GM12874 (cell line): ENCODE results near the gene NEDD9.

Experiments
- TF ChIP-seq, protein P1 (sequence below): IDR thresholded peaks from 2 replicates; pipeline ENCODE4 v1.5.1; 2011; ENCODE audit warnings: low read depth, mild to moderate bottlenecking, control low read depth, low read length, moderate library complexity; ENCODE audit not compliant: insufficient read depth

NEDD9 gene

DNA sequence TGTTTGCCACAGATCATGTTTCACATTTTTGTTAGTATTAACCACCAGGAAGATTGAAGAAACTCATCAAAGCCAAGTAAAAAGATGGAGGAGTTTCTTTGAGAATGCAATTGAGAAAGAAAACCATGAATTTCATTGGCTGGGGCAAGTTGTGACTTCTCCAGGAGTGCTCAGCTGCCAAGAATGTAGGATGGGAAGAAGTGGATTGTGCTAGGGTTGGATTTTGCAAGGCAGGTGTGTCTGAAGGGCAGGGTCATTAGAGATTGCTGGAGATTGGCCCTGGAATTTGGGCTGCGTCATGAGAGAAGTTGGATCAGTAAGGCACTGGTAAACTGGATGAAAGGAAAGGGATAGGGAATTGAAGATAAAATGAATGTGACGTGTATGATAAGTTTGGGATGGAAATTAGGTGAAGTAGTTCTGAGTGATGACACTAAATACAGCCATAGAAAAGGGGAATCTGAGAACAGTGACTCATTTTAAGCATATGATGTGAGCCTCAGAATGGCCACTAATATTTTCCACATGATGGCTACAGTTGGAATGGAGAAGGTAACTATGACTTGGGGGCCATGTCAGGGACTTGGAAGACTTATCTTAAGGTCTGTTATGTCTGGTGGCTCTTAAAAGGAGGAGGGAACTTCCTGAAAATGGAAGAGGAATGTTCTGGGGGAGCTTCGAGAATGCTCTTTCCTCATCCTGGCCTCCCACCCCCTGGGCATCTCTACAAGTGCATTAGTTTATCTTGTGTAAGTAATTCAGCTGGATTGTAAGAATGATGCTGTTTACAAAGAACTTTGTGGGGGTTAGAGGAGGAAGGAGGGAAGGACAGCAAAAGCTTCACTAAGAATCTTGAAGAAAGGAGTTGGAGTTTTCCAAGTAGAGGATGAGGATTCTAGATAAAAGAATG is 93.2 kb downstream of the NEDD9 start:
- TF ChIP-seq, protein P1, sequence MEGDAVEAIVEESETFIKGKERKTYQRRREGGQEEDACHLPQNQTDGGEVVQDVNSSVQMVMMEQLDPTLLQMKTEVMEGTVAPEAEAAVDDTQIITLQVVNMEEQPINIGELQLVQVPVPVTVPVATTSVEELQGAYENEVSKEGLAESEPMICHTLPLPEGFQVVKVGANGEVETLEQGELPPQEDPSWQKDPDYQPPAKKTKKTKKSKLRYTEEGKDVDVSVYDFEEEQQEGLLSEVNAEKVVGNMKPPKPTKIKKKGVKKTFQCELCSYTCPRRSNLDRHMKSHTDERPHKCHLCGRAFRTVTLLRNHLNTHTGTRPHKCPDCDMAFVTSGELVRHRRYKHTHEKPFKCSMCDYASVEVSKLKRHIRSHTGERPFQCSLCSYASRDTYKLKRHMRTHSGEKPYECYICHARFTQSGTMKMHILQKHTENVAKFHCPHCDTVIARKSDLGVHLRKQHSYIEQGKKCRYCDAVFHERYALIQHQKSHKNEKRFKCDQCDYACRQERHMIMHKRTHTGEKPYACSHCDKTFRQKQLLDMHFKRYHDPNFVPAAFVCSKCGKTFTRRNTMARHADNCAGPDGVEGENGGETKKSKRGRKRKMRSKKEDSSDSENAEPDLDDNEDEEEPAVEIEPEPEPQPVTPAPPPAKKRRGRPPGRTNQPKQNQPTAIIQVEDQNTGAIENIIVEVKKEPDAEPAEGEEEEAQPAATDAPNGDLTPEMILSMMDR = no peak

DNA sequence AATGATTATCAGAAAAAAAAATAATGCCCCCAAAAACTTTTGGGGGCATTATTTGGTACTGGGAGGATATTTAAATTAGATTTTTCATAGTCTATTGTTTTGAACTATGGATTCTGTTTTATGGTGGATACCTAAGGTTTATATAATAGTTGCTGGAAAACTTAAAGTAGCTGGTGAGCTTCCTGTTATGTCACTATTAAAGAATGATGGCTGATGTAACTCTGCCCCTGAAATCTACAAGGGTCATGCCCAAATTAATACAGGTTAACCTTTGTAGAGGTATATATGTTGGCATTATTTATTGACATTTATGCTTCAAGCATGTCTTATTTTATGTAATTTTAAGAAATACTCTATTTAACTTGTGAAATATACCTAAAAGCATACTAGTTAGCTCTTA is 95.7 kb downstream of the NEDD9 start:
- TF ChIP-seq, protein P1 = no peak
